ENCODE results near the gene AIFM3. TPM values are rescaled to one million over a fixed set of nuclear protein-coding genes. Genes with fewer than 3 reads are reported as not detected.

The AIFM3 gene
- total and polyA plus RNA-seq, 2 of the 13 experiments (the other 11 are each of a cell fraction or from before 2014, with no cell fraction given), result 9.0 to 15.3 TPM

GRCh38 chr22:20949698-20950183 lies 17.3 kb upstream of the AIFM3 start (continued):
- TF ChIP-seq POGK (CRISPR knock-in tag; conservative IDR thresholded peaks at IDR 0.05) (no peak), ZNF431 (CRISPR knock-in tag; IDR thresholded peaks at IDR 0.05; ENCODE audit: borderline replicate concordance, low read depth) (no peak), ZFP36L2 (CRISPR knock-in tag; IDR thresholded peaks at IDR 0.05) (no peak), ZBTB2 (CRISPR knock-in tag; IDR thresholded peaks at IDR 0.05; ENCODE audit: low read depth) (no peak), ZZZ3 (CRISPR knock-in tag; IDR thresholded peaks at IDR 0.05; ENCODE audit: borderline replicate concordance) (no peak), KDM5A (IDR thresholded peaks at IDR 0.05; ENCODE audit: borderline replicate concordance, low read length) (no peak; the same call in 1 of the 2 replicates), ZSCAN5A (CRISPR knock-in tag; IDR thresholded peaks at IDR 0.05; ENCODE audit: borderline replicate concordance) (no peak), BCL6 (CRISPR knock-in tag; IDR thresholded peaks at IDR 0.05) (peak; percentile 66), TBX2 (CRISPR knock-in tag; IDR thresholded peaks at IDR 0.05; ENCODE audit: borderline replicate concordance) (peak; percentile 75), ZNF768 (CRISPR knock-in tag; IDR thresholded peaks at IDR 0.05) (no peak), ISL2 (CRISPR knock-in tag; IDR thresholded peaks at IDR 0.05) (peak; percentile 50; the same call in 1 of the 2 replicates), PHB2 (IDR thresholded peaks at IDR 0.05; ENCODE audit: partially characterized antibody) (no peak), JUND (CRISPR knock-in tag; IDR thresholded peaks at IDR 0.05) (no peak), NFKB2 (CRISPR knock-in tag; IDR thresholded peaks at IDR 0.05; ENCODE audit: borderline replicate concordance) (no peak), TEF (CRISPR knock-in tag; IDR thresholded peaks at IDR 0.05) (no peak), FOXJ3 (CRISPR knock-in tag; IDR thresholded peaks at IDR 0.05; ENCODE audit: borderline replicate concordance) (no peak; the same call in 1 of the 2 replicates), TBL1XR1 (IDR thresholded peaks at IDR 0.05; ENCODE audit: borderline replicate concordance, low read length, partially characterized antibody) (no peak), HOXA7 (CRISPR knock-in tag; IDR thresholded peaks at IDR 0.05) (no peak), ZNF234 (CRISPR knock-in tag; conservative IDR thresholded peaks at IDR 0.05) (no peak)
- TF ChIP-seq, protein P1, sequence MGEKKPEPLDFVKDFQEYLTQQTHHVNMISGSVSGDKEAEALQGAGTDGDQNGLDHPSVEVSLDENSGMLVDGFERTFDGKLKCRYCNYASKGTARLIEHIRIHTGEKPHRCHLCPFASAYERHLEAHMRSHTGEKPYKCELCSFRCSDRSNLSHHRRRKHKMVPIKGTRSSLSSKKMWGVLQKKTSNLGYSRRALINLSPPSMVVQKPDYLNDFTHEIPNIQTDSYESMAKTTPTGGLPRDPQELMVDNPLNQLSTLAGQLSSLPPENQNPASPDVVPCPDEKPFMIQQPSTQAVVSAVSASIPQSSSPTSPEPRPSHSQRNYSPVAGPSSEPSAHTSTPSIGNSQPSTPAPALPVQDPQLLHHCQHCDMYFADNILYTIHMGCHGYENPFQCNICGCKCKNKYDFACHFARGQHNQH (CRISPR knock-in tag; IDR thresholded peaks at IDR 0.05), result peak; percentile 70; the same call in 1 of the 2 replicates
